ENCODE measurements around the gene PXT1. TPM values are rescaled to one million over a fixed set of nuclear protein-coding genes. Genes with fewer than 3 reads are reported as not detected.
A peak's percentile ranks its signal among the peaks of the same experiment; 100 is the strongest.

PXT1 gene
- total RNA-seq, 1 donor from 2014 or later, result not detected

DNA sequence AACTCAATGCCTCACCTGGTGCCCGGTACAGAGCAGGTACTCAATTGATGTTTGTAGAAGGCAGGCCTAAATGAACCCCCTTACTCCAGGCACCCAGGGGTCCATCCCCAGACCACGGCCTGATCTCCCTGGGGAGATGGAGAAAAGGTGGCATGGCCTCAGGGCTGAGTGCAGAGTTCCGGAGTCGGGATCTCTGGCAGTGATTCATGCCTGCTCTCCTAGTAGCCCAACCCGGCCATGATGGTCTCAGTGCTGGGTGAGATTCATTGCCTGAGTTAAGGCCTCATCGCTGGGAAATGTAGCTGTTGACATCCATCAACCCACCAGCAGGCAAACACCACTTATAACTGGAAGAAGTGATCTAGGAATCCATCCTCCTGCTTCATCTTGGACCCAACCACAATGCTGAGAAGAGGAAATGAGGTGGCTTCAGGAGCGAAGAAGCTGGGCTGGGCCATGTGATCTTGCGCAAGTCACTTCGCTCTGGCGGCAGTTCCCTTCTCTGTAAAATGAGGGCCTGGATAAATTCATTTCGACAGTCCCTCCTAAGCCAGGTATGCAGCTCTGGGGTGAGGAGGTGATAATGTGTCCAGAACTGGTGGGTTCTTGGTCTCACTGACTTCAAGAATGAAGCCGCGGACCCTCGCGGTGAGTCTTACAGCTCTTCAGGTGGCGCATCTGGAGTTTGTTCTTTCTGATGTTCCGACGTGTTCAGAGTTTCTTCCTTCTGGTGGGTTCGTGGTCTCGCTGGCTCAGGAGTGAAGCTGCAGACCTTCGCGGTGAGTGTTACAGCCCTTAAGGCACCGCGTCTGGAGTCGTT is 79.9 kb downstream of the PXT1 start:
- Histone ChIP-seq H3K27ac (replicated peaks) (no peak overlapping the region), H3K4me1 (peaks cover 28% of the 10 kb centered on the region), H3K36me3 (no peaks in the 10 kb centered on the region), H3K9me3 (replicated peaks) (no peaks in the 10 kb centered on the region), H3K27me3 (ENCODE audit: low read depth) (peaks cover 16% of the 10 kb centered on the region), H3K4me3 (no peak overlapping the region)
- intact Hi-C loops (cut with micrococcal nuclease), result no loop called here
- no peak for DNase-seq
- TF ChIP-seq, protein P1, sequence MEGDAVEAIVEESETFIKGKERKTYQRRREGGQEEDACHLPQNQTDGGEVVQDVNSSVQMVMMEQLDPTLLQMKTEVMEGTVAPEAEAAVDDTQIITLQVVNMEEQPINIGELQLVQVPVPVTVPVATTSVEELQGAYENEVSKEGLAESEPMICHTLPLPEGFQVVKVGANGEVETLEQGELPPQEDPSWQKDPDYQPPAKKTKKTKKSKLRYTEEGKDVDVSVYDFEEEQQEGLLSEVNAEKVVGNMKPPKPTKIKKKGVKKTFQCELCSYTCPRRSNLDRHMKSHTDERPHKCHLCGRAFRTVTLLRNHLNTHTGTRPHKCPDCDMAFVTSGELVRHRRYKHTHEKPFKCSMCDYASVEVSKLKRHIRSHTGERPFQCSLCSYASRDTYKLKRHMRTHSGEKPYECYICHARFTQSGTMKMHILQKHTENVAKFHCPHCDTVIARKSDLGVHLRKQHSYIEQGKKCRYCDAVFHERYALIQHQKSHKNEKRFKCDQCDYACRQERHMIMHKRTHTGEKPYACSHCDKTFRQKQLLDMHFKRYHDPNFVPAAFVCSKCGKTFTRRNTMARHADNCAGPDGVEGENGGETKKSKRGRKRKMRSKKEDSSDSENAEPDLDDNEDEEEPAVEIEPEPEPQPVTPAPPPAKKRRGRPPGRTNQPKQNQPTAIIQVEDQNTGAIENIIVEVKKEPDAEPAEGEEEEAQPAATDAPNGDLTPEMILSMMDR (IDR thresholded peaks at IDR 0.05; ENCODE audit: borderline replicate concordance), result no peak

DNA sequence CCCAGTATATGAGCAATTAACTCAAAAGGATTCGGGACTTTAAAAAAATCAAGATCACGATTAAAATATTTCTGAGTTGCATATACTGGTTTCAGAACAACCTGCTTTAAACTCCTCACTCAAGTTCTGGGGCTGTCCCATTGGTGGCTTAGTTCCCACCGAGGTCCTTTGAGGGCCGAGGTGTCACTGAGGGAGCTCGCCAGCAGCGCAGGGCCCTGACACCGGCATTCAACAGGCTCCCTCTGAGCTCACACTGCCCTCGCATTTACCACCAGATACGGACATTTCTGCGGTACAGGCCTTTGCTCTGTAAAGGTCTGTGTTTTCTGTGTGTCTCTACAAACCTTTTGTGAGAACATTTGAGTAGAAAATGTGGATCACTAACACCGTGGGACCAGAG is 81.6 kb downstream of the PXT1 start:
- Histone ChIP-seq H3K4me3 (no peak overlapping the region), H3K9me3 (replicated peaks) (no peaks in the 10 kb centered on the region), H3K27me3 (ENCODE audit: low read depth) (peaks cover 31% of the 10 kb centered on the region), H3K4me1 (peaks cover 30% of the 10 kb centered on the region), H3K36me3 (no peaks in the 10 kb centered on the region), H3K27ac (replicated peaks) (peak overlapping the region; percentile 43)
- TF ChIP-seq, protein P1 (IDR thresholded peaks at IDR 0.05; ENCODE audit: borderline replicate concordance), result no peak
- intact Hi-C loops (cut with micrococcal nuclease), result no loop called here
- DNase-seq, result no peak

DNA sequence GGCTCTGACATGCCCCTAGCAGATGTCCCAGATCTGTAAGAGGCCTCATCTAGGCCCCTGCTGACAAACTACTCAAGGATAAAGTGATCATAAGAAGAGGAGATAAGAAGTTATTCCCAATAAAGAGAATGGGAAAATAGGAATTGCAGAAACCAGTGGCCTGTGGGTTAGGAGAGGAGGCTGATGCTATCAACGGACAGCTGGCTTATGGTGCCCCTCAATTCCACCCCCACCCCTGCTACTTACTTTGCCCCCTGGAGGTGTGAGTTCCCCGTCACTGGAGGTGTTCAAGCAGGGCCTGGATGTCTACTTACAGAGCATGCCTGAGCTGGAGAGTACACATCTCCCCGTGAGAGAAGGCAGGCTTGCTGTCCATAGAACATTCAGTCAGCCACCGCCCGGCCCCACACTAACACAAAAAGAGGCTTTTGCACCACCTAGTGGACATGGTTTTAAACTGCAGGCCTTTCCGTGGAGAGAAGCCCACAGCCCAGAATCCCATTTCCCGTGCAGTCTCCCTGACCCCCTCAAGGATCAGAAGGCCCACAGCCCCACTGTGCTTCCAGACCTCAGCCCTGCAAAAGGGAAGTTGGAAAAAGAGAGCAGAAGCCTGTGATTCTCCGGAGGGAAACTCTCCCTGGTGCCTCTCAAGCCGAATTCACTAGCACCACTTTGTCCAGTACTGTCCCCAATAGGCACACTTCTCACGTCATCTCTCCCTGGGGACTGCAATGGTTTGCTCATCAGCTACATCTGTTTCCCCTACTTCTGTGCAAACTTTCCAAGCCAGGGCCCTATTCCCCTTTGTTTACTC is 82.2 kb downstream of the PXT1 start:
- intact Hi-C loops (cut with micrococcal nuclease), result no loop called here
- TF ChIP-seq, protein P1 (IDR thresholded peaks at IDR 0.05; ENCODE audit: borderline replicate concordance), result peak; percentile 85
- no peaks in the 10 kb centered on the region for H3K9me3 ChIP-seq (replicated peaks)
- H3K4me1 ChIP-seq, result peaks cover 30% of the 10 kb centered on the region
- H3K27me3 ChIP-seq (ENCODE audit: low read depth), result peaks cover 38% of the 10 kb centered on the region
- peak; percentile 71 for DNase-seq
- no peaks in the 10 kb centered on the region for H3K36me3 ChIP-seq
- H3K4me3 ChIP-seq, result no peak overlapping the region
- peak overlapping the region; percentile 72 for H3K27ac ChIP-seq (replicated peaks)

DNA sequence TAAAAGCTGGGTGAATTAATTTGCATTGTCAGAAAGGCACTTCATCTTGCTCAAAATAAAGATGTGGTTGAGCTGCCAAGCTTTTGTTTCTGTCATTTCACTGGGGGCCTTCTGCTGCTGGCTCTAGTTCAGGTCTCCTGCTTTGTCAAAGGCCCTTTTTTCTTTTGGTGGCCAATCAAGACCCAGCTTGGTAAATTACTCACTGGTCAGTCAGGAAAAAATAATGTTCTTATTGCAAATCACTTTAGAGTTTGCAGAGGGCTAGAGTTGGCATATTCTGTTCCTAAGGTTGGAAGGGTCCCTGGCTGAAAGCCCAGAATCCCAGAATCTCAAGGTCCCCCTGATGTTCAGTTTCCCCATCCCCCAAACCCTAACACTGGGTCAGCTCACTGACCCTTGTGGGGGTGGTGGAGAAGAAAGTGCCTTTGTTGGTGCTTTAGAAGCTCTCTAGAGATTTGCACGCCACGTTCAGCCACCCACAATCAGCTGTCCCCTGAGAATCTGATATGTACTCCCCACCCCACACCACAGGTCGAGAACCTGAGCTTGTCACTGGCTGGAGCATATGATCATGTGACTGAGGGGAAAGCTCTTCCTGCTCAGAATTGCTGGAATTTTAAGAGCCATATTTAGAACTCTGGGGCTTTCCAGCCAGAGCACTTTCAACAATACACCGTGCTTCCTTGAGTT is 84.3 kb downstream of the PXT1 start:
- no peak overlapping the region for H3K4me3 ChIP-seq
- no peaks in the 10 kb centered on the region for H3K36me3 ChIP-seq
- TF ChIP-seq, protein P1 (IDR thresholded peaks at IDR 0.05; ENCODE audit: borderline replicate concordance), result no peak
- peaks cover 30% of the 10 kb centered on the region for H3K4me1 ChIP-seq
- intact Hi-C loops (cut with micrococcal nuclease), result loop anchor here (10.0 kb wide), 1 partner anchor 54 kb away; no protein-coding TSS in a partner anchor
- H3K9me3 ChIP-seq (replicated peaks), result no peaks in the 10 kb centered on the region
- no peak for DNase-seq
- peaks cover 57% of the 10 kb centered on the region for H3K27me3 ChIP-seq (ENCODE audit: low read depth)
- H3K27ac ChIP-seq (replicated peaks), result peak overlapping the region; percentile 34

DNA sequence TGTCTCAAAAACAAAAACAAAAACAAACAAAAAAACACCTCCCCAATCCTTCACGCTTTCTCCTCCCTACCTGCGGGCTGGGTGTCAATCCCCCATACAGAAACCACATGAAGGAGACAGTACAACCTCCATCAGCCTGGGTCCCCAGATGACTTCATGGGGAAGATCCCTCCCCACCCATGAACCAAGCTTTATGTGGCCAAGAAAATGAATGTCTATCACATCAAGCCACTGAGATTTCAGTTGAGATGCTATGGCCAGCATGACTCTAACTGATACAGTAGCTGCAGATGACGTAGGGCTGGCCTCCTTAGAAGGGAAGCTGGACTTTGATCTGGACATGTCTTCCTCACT is 84.8 kb downstream of the PXT1 start:
- TF ChIP-seq, protein P1 (IDR thresholded peaks at IDR 0.05; ENCODE audit: borderline replicate concordance), result no peak
- Histone ChIP-seq H3K9me3 (replicated peaks) (peaks cover 3% of the 10 kb centered on the region), H3K4me3 (no peak overlapping the region), H3K27me3 (ENCODE audit: low read depth) (peaks cover 63% of the 10 kb centered on the region), H3K4me1 (peaks cover 30% of the 10 kb centered on the region), H3K36me3 (no peaks in the 10 kb centered on the region), H3K27ac (replicated peaks) (peak overlapping the region; percentile 24)
- intact Hi-C loops (cut with micrococcal nuclease), result loop anchor here (10.0 kb wide), 1 partner anchor 53 kb away; no protein-coding TSS in a partner anchor
- no peak for DNase-seq
